ENCODE results near the gene ATP2C2.

Gene ATP2C2

GRCh38 chr16:84411768-84412167 lies 43.4 kb downstream of the ATP2C2 start:
- no peak for TF ChIP-seq CTCF (IDR thresholded peaks at IDR 0.05; ENCODE audit: low read depth, low read length, missing control alignments)
- DNase-seq (ENCODE audit: low read depth): no peak
- no peak overlapping the region for H3K4me3 ChIP-seq (ENCODE audit: low read depth, low read length)

- DNase-seq (ENCODE audit: low read depth): no peak
- TF ChIP-seq CTCF (IDR thresholded peaks at IDR 0.05; ENCODE audit: low read depth, low read length, missing control alignments): no peak
- no peak overlapping the region for H3K4me3 ChIP-seq (ENCODE audit: low read depth, low read length)
Measured at GRCh38 chr16:84412262-84412661, 43.9 kb downstream of the ATP2C2 start.

- DNase-seq (ENCODE audit: low read depth): no peak
- no peak for TF ChIP-seq CTCF (IDR thresholded peaks at IDR 0.05; ENCODE audit: low read depth, low read length, missing control alignments)
- H3K4me3 ChIP-seq (ENCODE audit: low read depth, low read length): no peak overlapping the region
Measured at GRCh38 chr16:84413244-84414004, 45.1 kb downstream of the ATP2C2 start.

GRCh38 chr16:84414789-84415326 lies 46.5 kb downstream of the ATP2C2 start:
- no peak overlapping the region for H3K4me3 ChIP-seq (ENCODE audit: low read depth, low read length)
- DNase-seq (ENCODE audit: low read depth): no peak
- TF ChIP-seq CTCF (IDR thresholded peaks at IDR 0.05; ENCODE audit: low read depth, low read length, missing control alignments): no peak

GRCh38 chr16:84416407-84417321 lies 48.3 kb downstream of the ATP2C2 start:
- DNase-seq (ENCODE audit: low read depth): no peak
- TF ChIP-seq CTCF (IDR thresholded peaks at IDR 0.05; ENCODE audit: low read depth, low read length, missing control alignments): no peak
- no peak overlapping the region for H3K4me3 ChIP-seq (ENCODE audit: low read depth, low read length)

GRCh38 chr16:84418056-84418849 lies 49.9 kb downstream of the ATP2C2 start:
- TF ChIP-seq CTCF (IDR thresholded peaks at IDR 0.05; ENCODE audit: low read depth, low read length, missing control alignments): no peak
- no peak for DNase-seq (ENCODE audit: low read depth)
- H3K4me3 ChIP-seq (ENCODE audit: low read depth, low read length): no peak overlapping the region

All from GM12864 (cell line).